Ishikawa (cell line): ENCODE measurements around the gene BPIFA3.

Source experiments
- RAD21 ChIP-seq: IDR thresholded peaks from 2 replicates; pipeline ENCODE4 v1.6.1; 2012; ENCODE audit warnings: low read depth
- TF ChIP-seq, protein P1 (sequence below): IDR thresholded peaks from 2 replicates; pipeline ENCODE4 v1.6.1; 2012; ENCODE audit warnings: low read depth, mild to moderate bottlenecking
- TF ChIP-seq, protein P2 (sequence below): IDR thresholded peaks from 2 replicates; pipeline ENCODE4 v1.6.1; 2012

DNA sequence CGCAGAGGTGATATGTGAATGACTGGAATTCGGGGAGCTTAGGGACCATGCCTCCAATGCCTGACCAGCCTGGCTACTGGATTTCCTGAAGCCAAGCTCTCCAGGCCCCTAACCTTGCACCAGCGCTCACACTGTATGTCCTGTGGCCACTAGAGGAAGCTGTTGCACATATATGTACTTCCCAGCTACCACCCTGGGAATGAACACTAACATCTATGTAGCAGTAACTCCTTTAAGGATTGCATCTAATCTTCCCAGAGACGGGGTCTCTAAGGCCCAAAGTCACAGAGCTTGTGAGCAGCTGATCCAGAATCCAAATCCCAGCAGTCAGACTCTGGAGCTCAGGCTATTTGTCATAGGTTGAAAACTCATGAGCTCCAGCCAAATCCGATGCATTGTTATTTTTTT, 45.5 kb downstream of the BPIFA3 start:
- TF ChIP-seq, protein P1, sequence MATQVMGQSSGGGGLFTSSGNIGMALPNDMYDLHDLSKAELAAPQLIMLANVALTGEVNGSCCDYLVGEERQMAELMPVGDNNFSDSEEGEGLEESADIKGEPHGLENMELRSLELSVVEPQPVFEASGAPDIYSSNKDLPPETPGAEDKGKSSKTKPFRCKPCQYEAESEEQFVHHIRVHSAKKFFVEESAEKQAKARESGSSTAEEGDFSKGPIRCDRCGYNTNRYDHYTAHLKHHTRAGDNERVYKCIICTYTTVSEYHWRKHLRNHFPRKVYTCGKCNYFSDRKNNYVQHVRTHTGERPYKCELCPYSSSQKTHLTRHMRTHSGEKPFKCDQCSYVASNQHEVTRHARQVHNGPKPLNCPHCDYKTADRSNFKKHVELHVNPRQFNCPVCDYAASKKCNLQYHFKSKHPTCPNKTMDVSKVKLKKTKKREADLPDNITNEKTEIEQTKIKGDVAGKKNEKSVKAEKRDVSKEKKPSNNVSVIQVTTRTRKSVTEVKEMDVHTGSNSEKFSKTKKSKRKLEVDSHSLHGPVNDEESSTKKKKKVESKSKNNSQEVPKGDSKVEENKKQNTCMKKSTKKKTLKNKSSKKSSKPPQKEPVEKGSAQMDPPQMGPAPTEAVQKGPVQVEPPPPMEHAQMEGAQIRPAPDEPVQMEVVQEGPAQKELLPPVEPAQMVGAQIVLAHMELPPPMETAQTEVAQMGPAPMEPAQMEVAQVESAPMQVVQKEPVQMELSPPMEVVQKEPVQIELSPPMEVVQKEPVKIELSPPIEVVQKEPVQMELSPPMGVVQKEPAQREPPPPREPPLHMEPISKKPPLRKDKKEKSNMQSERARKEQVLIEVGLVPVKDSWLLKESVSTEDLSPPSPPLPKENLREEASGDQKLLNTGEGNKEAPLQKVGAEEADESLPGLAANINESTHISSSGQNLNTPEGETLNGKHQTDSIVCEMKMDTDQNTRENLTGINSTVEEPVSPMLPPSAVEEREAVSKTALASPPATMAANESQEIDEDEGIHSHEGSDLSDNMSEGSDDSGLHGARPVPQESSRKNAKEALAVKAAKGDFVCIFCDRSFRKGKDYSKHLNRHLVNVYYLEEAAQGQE = no peak
- TF ChIP-seq, protein P2, sequence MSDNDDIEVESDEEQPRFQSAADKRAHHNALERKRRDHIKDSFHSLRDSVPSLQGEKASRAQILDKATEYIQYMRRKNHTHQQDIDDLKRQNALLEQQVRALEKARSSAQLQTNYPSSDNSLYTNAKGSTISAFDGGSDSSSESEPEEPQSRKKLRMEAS = no peak
- TF ChIP-seq RAD21 = peak; percentile 87
